ENCODE measurements around the gene NTN1. TPM values are rescaled to one million over a fixed set of nuclear protein-coding genes. Genes with fewer than 3 reads are reported as not detected.

The NTN1 gene
- total and polyA plus RNA-seq, 2 donors: 2.0 to 2.4 TPM

- peaks cover 0 to 3% of the 10 kb centered on the region in 2 donors for H3K27me3 ChIP-seq (ENCODE audit: control insufficient read depth in 2 of 2, insufficient read depth in 1 of 2, low read length in 1 of 2)
- H3K36me3 ChIP-seq (ENCODE audit: control insufficient read depth in 2 of 2, insufficient read depth in 2 of 2, low read length in 1 of 2): no peaks in the 10 kb centered on the region
- no peak overlapping the region for H3K4me3 ChIP-seq (ENCODE audit: low read length in 2 of 2)
- H3K9me3 ChIP-seq (ENCODE audit: control insufficient read depth in 2 of 2, insufficient read depth in 1 of 2, low read length in 1 of 2): peaks cover 0 to 4% of the 10 kb centered on the region in 2 donors
- no peak overlapping the region for H3K27ac ChIP-seq (ENCODE audit: low read depth in 1 of 2, low read length in 1 of 2)
- WGBS: 96% methylated on average over 9 of the region's 9 CpGs
- DNase-seq (ENCODE audit: low read depth in 6 of 9, low spot score in 9 of 9): no peak
- H3K4me1 ChIP-seq (ENCODE audit: control insufficient read depth in 2 of 2, insufficient read depth in 2 of 2, low read length in 2 of 2): peaks cover 3 to 41% of the 10 kb centered on the region in 2 donors
Measured at GRCh38 chr17:9166788-9167187, 145.5 kb downstream of the NTN1 start.

- Histone ChIP-seq H3K4me1 (ENCODE audit: control insufficient read depth in 2 of 2, insufficient read depth in 2 of 2, low read length in 2 of 2) (peaks cover 3 to 42% of the 10 kb centered on the region in 2 donors), H3K36me3 (ENCODE audit: control insufficient read depth in 2 of 2, insufficient read depth in 2 of 2, low read length in 1 of 2) (no peaks in the 10 kb centered on the region)
- WGBS: 94% methylated on average over 6 of the region's 6 CpGs
Measured at GRCh38 chr17:9167379-9167778, 146.1 kb downstream of the NTN1 start.

GRCh38 chr17:9169116-9169515 lies 147.8 kb downstream of the NTN1 start:
- Histone ChIP-seq H3K27me3 (ENCODE audit: control insufficient read depth in 2 of 2, insufficient read depth in 1 of 2, low read length in 1 of 2) (peaks cover 0 to 3% of the 10 kb centered on the region in 2 donors), H3K4me1 (ENCODE audit: control insufficient read depth in 2 of 2, insufficient read depth in 2 of 2, low read length in 2 of 2) (peaks cover 3 to 30% of the 10 kb centered on the region in 2 donors), H3K27ac (ENCODE audit: low read depth in 1 of 2, low read length in 1 of 2) (no peak overlapping the region), H3K36me3 (ENCODE audit: control insufficient read depth in 2 of 2, insufficient read depth in 2 of 2, low read length in 1 of 2) (no peaks in the 10 kb centered on the region), H3K4me3 (ENCODE audit: low read length in 2 of 2) (no peak overlapping the region), H3K9me3 (ENCODE audit: control insufficient read depth in 2 of 2, insufficient read depth in 1 of 2, low read length in 1 of 2) (peaks cover 0 to 1% of the 10 kb centered on the region in 2 donors)
- DNase-seq (ENCODE audit: low read depth in 6 of 9, low spot score in 9 of 9): peak in 1 of 9 donors; percentile 43
- WGBS: 80% methylated on average over 3 of the region's 3 CpGs

More at GRCh38 chr17:9167379-9167778, 146.1 kb downstream of the NTN1 start:
- DNase-seq (ENCODE audit: low read depth in 6 of 9, low spot score in 9 of 9): no peak
- Histone ChIP-seq H3K27ac (ENCODE audit: low read depth in 1 of 2, low read length in 1 of 2) (no peak overlapping the region), H3K9me3 (ENCODE audit: control insufficient read depth in 2 of 2, insufficient read depth in 1 of 2, low read length in 1 of 2) (peaks cover 0 to 4% of the 10 kb centered on the region in 2 donors), H3K27me3 (ENCODE audit: control insufficient read depth in 2 of 2, insufficient read depth in 1 of 2, low read length in 1 of 2) (peaks cover 0 to 3% of the 10 kb centered on the region in 2 donors), H3K4me3 (ENCODE audit: low read length in 2 of 2) (no peak overlapping the region)

GRCh38 chr17:9170336-9170735 lies 149.0 kb downstream of the NTN1 start:
- WGBS: 91% methylated on average over 4 of the region's 4 CpGs
- Histone ChIP-seq H3K36me3 (ENCODE audit: control insufficient read depth in 2 of 2, insufficient read depth in 2 of 2, low read length in 1 of 2) (no peaks in the 10 kb centered on the region), H3K9me3 (ENCODE audit: control insufficient read depth in 2 of 2, insufficient read depth in 1 of 2, low read length in 1 of 2) (peaks cover 0 to 13% of the 10 kb centered on the region in 2 donors), H3K4me3 (ENCODE audit: low read length in 2 of 2) (no peak overlapping the region), H3K27ac (ENCODE audit: low read depth in 1 of 2, low read length in 1 of 2) (peak overlapping the region in 1 of 2 donors; percentile 76), H3K27me3 (ENCODE audit: control insufficient read depth in 2 of 2, insufficient read depth in 1 of 2, low read length in 1 of 2) (peaks cover 0 to 3% of the 10 kb centered on the region in 2 donors), H3K4me1 (ENCODE audit: control insufficient read depth in 2 of 2, insufficient read depth in 2 of 2, low read length in 2 of 2) (peaks cover 3 to 31% of the 10 kb centered on the region in 2 donors)
- no peak for DNase-seq (ENCODE audit: low read depth in 6 of 9, low spot score in 9 of 9)

GRCh38 chr17:9170853-9171252 lies 149.5 kb downstream of the NTN1 start:
- peaks cover 0 to 13% of the 10 kb centered on the region in 2 donors for H3K9me3 ChIP-seq (ENCODE audit: control insufficient read depth in 2 of 2, insufficient read depth in 1 of 2, low read length in 1 of 2)
- H3K27ac ChIP-seq (ENCODE audit: low read depth in 1 of 2, low read length in 1 of 2): peak overlapping the region; percentile 33 to 76
- peak in 6 of 9 donors; percentile 20 to 71 (median 38) for DNase-seq (ENCODE audit: low read depth in 6 of 9, low spot score in 9 of 9)
- no peaks in the 10 kb centered on the region for H3K36me3 ChIP-seq (ENCODE audit: control insufficient read depth in 2 of 2, insufficient read depth in 2 of 2, low read length in 1 of 2)
- H3K4me3 ChIP-seq (ENCODE audit: low read length in 2 of 2): no peak overlapping the region
- peaks cover 0 to 3% of the 10 kb centered on the region in 2 donors for H3K27me3 ChIP-seq (ENCODE audit: control insufficient read depth in 2 of 2, insufficient read depth in 1 of 2, low read length in 1 of 2)
- WGBS: 80% methylated on average over 6 of the region's 6 CpGs
- peaks cover 3 to 36% of the 10 kb centered on the region in 2 donors for H3K4me1 ChIP-seq (ENCODE audit: control insufficient read depth in 2 of 2, insufficient read depth in 2 of 2, low read length in 2 of 2)

- DNase-seq (ENCODE audit: low read depth in 6 of 9, low spot score in 9 of 9): no peak
- peaks cover 0 to 3% of the 10 kb centered on the region in 2 donors for H3K27me3 ChIP-seq (ENCODE audit: control insufficient read depth in 2 of 2, insufficient read depth in 1 of 2, low read length in 1 of 2)
- H3K36me3 ChIP-seq (ENCODE audit: control insufficient read depth in 2 of 2, insufficient read depth in 2 of 2, low read length in 1 of 2): no peaks in the 10 kb centered on the region
- peaks cover 0 to 13% of the 10 kb centered on the region in 2 donors for H3K9me3 ChIP-seq (ENCODE audit: control insufficient read depth in 2 of 2, insufficient read depth in 1 of 2, low read length in 1 of 2)
- WGBS: 89% methylated on average over 7 of the region's 7 CpGs
- no peak overlapping the region for H3K27ac ChIP-seq (ENCODE audit: low read depth in 1 of 2, low read length in 1 of 2)
- H3K4me1 ChIP-seq (ENCODE audit: control insufficient read depth in 2 of 2, insufficient read depth in 2 of 2, low read length in 2 of 2): peaks cover 5 to 46% of the 10 kb centered on the region in 2 donors
- H3K4me3 ChIP-seq (ENCODE audit: low read length in 2 of 2): no peak overlapping the region
Measured at GRCh38 chr17:9173386-9173983, 152.2 kb downstream of the NTN1 start.

- peaks cover 5 to 42% of the 10 kb centered on the region in 2 donors for H3K4me1 ChIP-seq (ENCODE audit: control insufficient read depth in 2 of 2, insufficient read depth in 2 of 2, low read length in 2 of 2)
- H3K27ac ChIP-seq (ENCODE audit: low read depth in 1 of 2, low read length in 1 of 2): no peak overlapping the region
- H3K4me3 ChIP-seq (ENCODE audit: low read length in 2 of 2): no peak overlapping the region
- peaks cover 0 to 13% of the 10 kb centered on the region in 2 donors for H3K9me3 ChIP-seq (ENCODE audit: control insufficient read depth in 2 of 2, insufficient read depth in 1 of 2, low read length in 1 of 2)
- 98% methylated on average over 3 of the region's 3 CpGs for WGBS
- H3K27me3 ChIP-seq (ENCODE audit: control insufficient read depth in 2 of 2, insufficient read depth in 1 of 2, low read length in 1 of 2): peaks cover 0 to 3% of the 10 kb centered on the region in 2 donors
- DNase-seq (ENCODE audit: low read depth in 6 of 9, low spot score in 9 of 9): no peak
- H3K36me3 ChIP-seq (ENCODE audit: control insufficient read depth in 2 of 2, insufficient read depth in 2 of 2, low read length in 1 of 2): no peaks in the 10 kb centered on the region
Measured at GRCh38 chr17:9174312-9174711, 153.0 kb downstream of the NTN1 start.

GRCh38 chr17:9174779-9175574 lies 153.7 kb downstream of the NTN1 start:
- Histone ChIP-seq H3K4me3 (ENCODE audit: low read length in 2 of 2) (no peak overlapping the region), H3K27ac (ENCODE audit: low read depth in 1 of 2, low read length in 1 of 2) (no peak overlapping the region), H3K36me3 (ENCODE audit: control insufficient read depth in 2 of 2, insufficient read depth in 2 of 2, low read length in 1 of 2) (no peaks in the 10 kb centered on the region), H3K4me1 (ENCODE audit: control insufficient read depth in 2 of 2, insufficient read depth in 2 of 2, low read length in 2 of 2) (peaks cover 5 to 38% of the 10 kb centered on the region in 2 donors), H3K27me3 (ENCODE audit: control insufficient read depth in 2 of 2, insufficient read depth in 1 of 2, low read length in 1 of 2) (peaks cover 0 to 3% of the 10 kb centered on the region in 2 donors), H3K9me3 (ENCODE audit: control insufficient read depth in 2 of 2, insufficient read depth in 1 of 2, low read length in 1 of 2) (peaks cover 0 to 13% of the 10 kb centered on the region in 2 donors)
- 94% methylated on average over 9 of the region's 9 CpGs for WGBS
- no peak for DNase-seq (ENCODE audit: low read depth in 6 of 9, low spot score in 9 of 9)

Measured in thymus (tissue), 11 donors.